NCI-H524 (cell line): ENCODE results near the gene TMEM269.
"Not testable (repeated sequence)": the region's sequence is repeated elsewhere in the genome, so short reads cannot be mapped to it uniquely, and the experiment has no call there.

Experiments
- DNase-seq, 2 experiments: peaks; one replicate each; lab custom pipeline; 2025; lab: John Stamatoyannopoulos, UW

TMEM269 gene

GRCh38 chr1:42776502-42776901, 8.3 kb upstream of the TMEM269 start:
- DNase-seq: no peak

- DNase-seq: peak; percentile 40 to 84
Measured at GRCh38 chr1:42777852-42778251, 6.9 kb upstream of the TMEM269 start.

GRCh38 chr1:42779725-42780124, 5.1 kb upstream of the TMEM269 start:
- DNase-seq: no peak

- DNase-seq: no peak
Measured at GRCh38 chr1:42780176-42780575, 4.6 kb upstream of the TMEM269 start.

GRCh38 chr1:42783092-42783491, 1.7 kb upstream of the TMEM269 start:
- no peak for DNase-seq

- no peak for DNase-seq
Measured at GRCh38 chr1:42784547-42784945, 245 bp upstream of the TMEM269 start.

GRCh38 chr1:42786097-42786496, 1.3 kb downstream of the TMEM269 start:
- no peak for DNase-seq

GRCh38 chr1:42788021-42788420, 3.2 kb downstream of the TMEM269 start:
- DNase-seq: peak; percentile 74 to 91

- no peak for DNase-seq
Measured at GRCh38 chr1:42793824-42794223, 9.0 kb downstream of the TMEM269 start.

- no peak for DNase-seq
Measured at GRCh38 chr1:42797414-42797813, 12.6 kb downstream of the TMEM269 start.

- DNase-seq: no peak
Measured at GRCh38 chr1:42797979-42798378, 13.2 kb downstream of the TMEM269 start.

- DNase-seq: no peak
Measured at GRCh38 chr1:42801832-42802473, 17.2 kb downstream of the TMEM269 start.

- peak; percentile 37 to 49 for DNase-seq
Measured at GRCh38 chr1:42806171-42806570, 21.4 kb downstream of the TMEM269 start.

GRCh38 chr1:42806593-42806992, 21.8 kb downstream of the TMEM269 start:
- no peak for DNase-seq

- DNase-seq: peak; percentile 93 to 98
Measured at GRCh38 chr1:42807056-42807668, 22.4 kb downstream of the TMEM269 start.

GRCh38 chr1:42814815-42815214, 30.0 kb downstream of the TMEM269 start:
- not testable (repeated sequence) for DNase-seq

- DNase-seq: peak in 1 of 2 experiments; percentile 31
Measured at GRCh38 chr1:42815941-42816584, 31.3 kb downstream of the TMEM269 start.

GRCh38 chr1:42816585-42817439, 32.0 kb downstream of the TMEM269 start, which contains the start of the genes ERMAP and SVBP:
Gene ERMAP (plus strand): TSS chr1:42817122. CDS start chr1:42830449, 13,327 bp downstream.
Gene SVBP (minus strand): TSS chr1:42817397. CDS start chr1:42816544, 853 bp downstream.
- peak; percentile 81 to 93 for DNase-seq

GRCh38 chr1:42817440-42817767, 32.6 kb downstream of the TMEM269 start:
- peak in 1 of 2 experiments; percentile 49 for DNase-seq

GRCh38 chr1:42817976-42818375, 33.2 kb downstream of the TMEM269 start:
- DNase-seq: no peak

- no peak for DNase-seq
Measured at GRCh38 chr1:42820813-42821212, 36.0 kb downstream of the TMEM269 start.

- DNase-seq: no peak
Measured at GRCh38 chr1:42821690-42822089, 36.9 kb downstream of the TMEM269 start.
